Neural cell (in vitro differentiated cells): ENCODE data around the gene KCNMB2. TPM values are rescaled to one million over a fixed set of nuclear protein-coding genes. Genes with fewer than 3 reads are reported as not detected.

Source experiments
- H2AFZ ChIP-seq: fragments of 200-600, 300-800 bp; sonication (generic), shearing (Covaris generic); 2 replicates; pipeline ENCODE4 v1.6.0; 2014; ENCODE audit warnings: low read depth, mild to moderate bottlenecking, antibody characterized with exemption, low read length, moderate library complexity
- H3F3A ChIP-seq: fragments of 200-600 bp; shearing (Covaris generic); 2 replicates; pipeline ENCODE4 v1.6.1; 2016; ENCODE audit warnings: mild to moderate bottlenecking, moderate library complexity, mixed read lengths, antibody characterized with exemption, low read length; ENCODE audit not compliant: insufficient read depth, poor library complexity, severe bottlenecking
- H3K27ac ChIP-seq: fragments of 200-600, 300-800 bp; sonication (generic), shearing (Covaris generic); 2 replicates; pipeline ENCODE4 v1.5.1; 2014; ENCODE audit warnings: mild to moderate bottlenecking, low read length, moderate library complexity
- H3K27me3 ChIP-seq: fragments of 300-800, 200-600 bp; sonication (generic), shearing (Covaris generic); 2 replicates; pipeline ENCODE4 v1.6.0; 2014; ENCODE audit warnings: mild to moderate bottlenecking, low read depth, low read length, moderate library complexity; ENCODE audit not compliant: insufficient read depth
- H3K36me3 ChIP-seq: fragments of 300-800, 200-600 bp; sonication (generic), shearing (Covaris generic); 2 replicates; pipeline ENCODE4 v1.5.1; 2014; ENCODE audit warnings: mild to moderate bottlenecking, antibody characterized with exemption, low read length, moderate library complexity; ENCODE audit not compliant: insufficient read depth
- H3K4me2 ChIP-seq: fragments of 300-800, 200-600 bp; sonication (generic), shearing (Covaris generic); 2 replicates; pipeline ENCODE4 v1.6.0; 2014; ENCODE audit warnings: mild to moderate bottlenecking, low read length
- H3K4me3 ChIP-seq: fragments of 300-800, 200-600 bp; sonication (generic), shearing (Covaris generic); 2 replicates; pipeline ENCODE4 v1.5.1; 2014; ENCODE audit warnings: mild to moderate bottlenecking, low read length, moderate library complexity
- H3K79me2 ChIP-seq: fragments of 200-600 bp; shearing (Covaris generic); replicated peaks from 2 replicates; pipeline ENCODE4 v1.6.0; 2014; ENCODE audit warnings: mild to moderate bottlenecking, low read length, moderate library complexity; ENCODE audit not compliant: insufficient read depth
- H3K9ac ChIP-seq: fragments of 300-800, 200-600 bp; sonication (generic), shearing (Covaris generic); 2 replicates; pipeline ENCODE4 v1.6.1; 2016; ENCODE audit warnings: mild to moderate bottlenecking, low read length, mixed read lengths
- H3K9me2 ChIP-seq: fragments of 200-600 bp; shearing (Covaris generic); 2 replicates; pipeline ENCODE4 v1.6.1; 2016; ENCODE audit warnings: mild to moderate bottlenecking, low read length, mixed read lengths; ENCODE audit not compliant: insufficient read depth
- H3K9me3 ChIP-seq: fragments of 200-600, 300-800 bp; sonication (generic), shearing (Covaris generic); 2 replicates; pipeline ENCODE4 v1.6.1; 2016; ENCODE audit warnings: mild to moderate bottlenecking, mixed run types, low read length, moderate library complexity, mixed read lengths
- H4K20me1 ChIP-seq: fragments of 200-600 bp; shearing (Covaris generic); 2 replicates; pipeline ENCODE4 v1.6.1; 2016; ENCODE audit warnings: mild to moderate bottlenecking, mixed run types; ENCODE audit not compliant: insufficient read depth
- EP300 ChIP-seq: fragments of 450-650 bp; conservative IDR thresholded peaks from 2 replicates; pipeline ENCODE4 v1.6.1; 2014; ENCODE audit warnings: antibody characterized with exemption, mild to moderate bottlenecking, moderate library complexity; ENCODE audit not compliant: poor library complexity, severe bottlenecking
- EZH2 ChIP-seq: fragments of 200-600, 300-800 bp; shearing (Covaris generic), sonication (generic); IDR thresholded peaks from 2 replicates; pipeline ENCODE4 v1.6.1; 2014; ENCODE audit warnings: antibody characterized with exemption, low read length, borderline replicate concordance, mild to moderate bottlenecking; ENCODE audit not compliant: insufficient read depth, poor library complexity, severe bottlenecking
- MXI1 ChIP-seq: fragments of 450-650 bp; conservative IDR thresholded peaks from 2 replicates; pipeline ENCODE4 v1.6.1; 2014; ENCODE audit warnings: antibody characterized with exemption, mild to moderate bottlenecking; ENCODE audit not compliant: poor library complexity, severe bottlenecking
- POLR2AphosphoS5 ChIP-seq: IDR thresholded peaks from 2 replicates; pipeline ENCODE4 v1.6.1; 2012
- RAD21 ChIP-seq: fragments of 450-650 bp; conservative IDR thresholded peaks from 2 replicates; pipeline ENCODE4 v1.6.1; 2014; ENCODE audit warnings: antibody characterized with exemption, mild to moderate bottlenecking, moderate library complexity
- SMC3 ChIP-seq: fragments of 450-650 bp; conservative IDR thresholded peaks from 2 replicates; pipeline ENCODE4 v1.6.1; 2014; ENCODE audit warnings: antibody characterized with exemption, mild to moderate bottlenecking, moderate library complexity; ENCODE audit not compliant: poor library complexity
- TAF1 ChIP-seq: IDR thresholded peaks from 2 replicates; pipeline ENCODE4 v1.6.1; 2012; ENCODE audit warnings: low read depth
- polyA plus RNA-seq: library from polyadenylated mRNA; depleted of rRNA; stranded (reverse); fragments of >200 nt; gene quantifications from 2 replicates; pipeline ENCODE4 v1.2.3, GENCODE V29; 2014
- TF ChIP-seq, protein P1 (sequence below): IDR thresholded peaks from 2 replicates; pipeline ENCODE4 v1.6.1; 2012; ENCODE audit warnings: borderline replicate concordance
- TF ChIP-seq, protein P2 (sequence below): fragments of 450-650 bp; IDR thresholded peaks from 2 replicates; pipeline ENCODE4 v1.5.1; 2014; ENCODE audit warnings: antibody characterized with exemption, mild to moderate bottlenecking, moderate library complexity; ENCODE audit not compliant: poor library complexity, severe bottlenecking

Gene KCNMB2
- polyA plus RNA-seq, 1 donor from 2014 or later, result 0.93 TPM

GRCh38 chr3:178718995-178719635, 182.9 kb downstream of the KCNMB2 start:
- Histone ChIP-seq H3K79me2 (no peaks in the 10 kb centered on the region), H3K9ac (no peak overlapping the region), H3K27me3 (no peaks in the 10 kb centered on the region), H3K36me3 (no peaks in the 10 kb centered on the region), H4K20me1 (no peaks in the 10 kb centered on the region), H3K9me2 (no peaks in the 10 kb centered on the region), H3K4me2 (no peak overlapping the region), H3F3A (no peaks in the 10 kb centered on the region), H3K9me3 (no peaks in the 10 kb centered on the region), H3K27ac (no peak overlapping the region), H2AFZ (no peak overlapping the region), H3K4me3 (no peak overlapping the region)
- TF ChIP-seq EZH2 (no peak), EP300 (no peak), POLR2AphosphoS5 (no peak), MXI1 (no peak)

- Histone ChIP-seq H3K4me2 (no peak overlapping the region), H3K4me3 (no peak overlapping the region), H3K9ac (no peak overlapping the region), H4K20me1 (no peaks in the 10 kb centered on the region), H3F3A (no peaks in the 10 kb centered on the region), H3K27ac (no peak overlapping the region), H3K9me2 (no peaks in the 10 kb centered on the region), H3K9me3 (no peaks in the 10 kb centered on the region), H3K27me3 (no peaks in the 10 kb centered on the region), H2AFZ (no peak overlapping the region), H3K79me2 (no peaks in the 10 kb centered on the region), H3K36me3 (no peaks in the 10 kb centered on the region)
- TF ChIP-seq MXI1, result no peak
- no peak for TF ChIP-seq EZH2
- no peak for TF ChIP-seq SMC3
Measured at GRCh38 chr3:178732824-178733223, 196.6 kb downstream of the KCNMB2 start.

GRCh38 chr3:178735032-178735674, 198.9 kb downstream of the KCNMB2 start:
- Histone ChIP-seq H3K27ac (no peak overlapping the region), H3K9me2 (no peaks in the 10 kb centered on the region), H3K27me3 (no peaks in the 10 kb centered on the region), H3K4me3 (no peak overlapping the region), H3K79me2 (no peaks in the 10 kb centered on the region), H3K36me3 (no peaks in the 10 kb centered on the region), H3K9ac (no peak overlapping the region), H4K20me1 (no peaks in the 10 kb centered on the region), H3K4me2 (no peak overlapping the region), H3K9me3 (no peaks in the 10 kb centered on the region), H3F3A (no peaks in the 10 kb centered on the region), H2AFZ (no peak overlapping the region)
- TF ChIP-seq POLR2AphosphoS5 (no peak), EP300 (no peak), SMC3 (no peak), EZH2 (no peak), RAD21 (no peak), TAF1 (no peak), MXI1 (no peak)
- TF ChIP-seq, protein P1, sequence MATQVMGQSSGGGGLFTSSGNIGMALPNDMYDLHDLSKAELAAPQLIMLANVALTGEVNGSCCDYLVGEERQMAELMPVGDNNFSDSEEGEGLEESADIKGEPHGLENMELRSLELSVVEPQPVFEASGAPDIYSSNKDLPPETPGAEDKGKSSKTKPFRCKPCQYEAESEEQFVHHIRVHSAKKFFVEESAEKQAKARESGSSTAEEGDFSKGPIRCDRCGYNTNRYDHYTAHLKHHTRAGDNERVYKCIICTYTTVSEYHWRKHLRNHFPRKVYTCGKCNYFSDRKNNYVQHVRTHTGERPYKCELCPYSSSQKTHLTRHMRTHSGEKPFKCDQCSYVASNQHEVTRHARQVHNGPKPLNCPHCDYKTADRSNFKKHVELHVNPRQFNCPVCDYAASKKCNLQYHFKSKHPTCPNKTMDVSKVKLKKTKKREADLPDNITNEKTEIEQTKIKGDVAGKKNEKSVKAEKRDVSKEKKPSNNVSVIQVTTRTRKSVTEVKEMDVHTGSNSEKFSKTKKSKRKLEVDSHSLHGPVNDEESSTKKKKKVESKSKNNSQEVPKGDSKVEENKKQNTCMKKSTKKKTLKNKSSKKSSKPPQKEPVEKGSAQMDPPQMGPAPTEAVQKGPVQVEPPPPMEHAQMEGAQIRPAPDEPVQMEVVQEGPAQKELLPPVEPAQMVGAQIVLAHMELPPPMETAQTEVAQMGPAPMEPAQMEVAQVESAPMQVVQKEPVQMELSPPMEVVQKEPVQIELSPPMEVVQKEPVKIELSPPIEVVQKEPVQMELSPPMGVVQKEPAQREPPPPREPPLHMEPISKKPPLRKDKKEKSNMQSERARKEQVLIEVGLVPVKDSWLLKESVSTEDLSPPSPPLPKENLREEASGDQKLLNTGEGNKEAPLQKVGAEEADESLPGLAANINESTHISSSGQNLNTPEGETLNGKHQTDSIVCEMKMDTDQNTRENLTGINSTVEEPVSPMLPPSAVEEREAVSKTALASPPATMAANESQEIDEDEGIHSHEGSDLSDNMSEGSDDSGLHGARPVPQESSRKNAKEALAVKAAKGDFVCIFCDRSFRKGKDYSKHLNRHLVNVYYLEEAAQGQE, result no peak
- TF ChIP-seq, protein P2, sequence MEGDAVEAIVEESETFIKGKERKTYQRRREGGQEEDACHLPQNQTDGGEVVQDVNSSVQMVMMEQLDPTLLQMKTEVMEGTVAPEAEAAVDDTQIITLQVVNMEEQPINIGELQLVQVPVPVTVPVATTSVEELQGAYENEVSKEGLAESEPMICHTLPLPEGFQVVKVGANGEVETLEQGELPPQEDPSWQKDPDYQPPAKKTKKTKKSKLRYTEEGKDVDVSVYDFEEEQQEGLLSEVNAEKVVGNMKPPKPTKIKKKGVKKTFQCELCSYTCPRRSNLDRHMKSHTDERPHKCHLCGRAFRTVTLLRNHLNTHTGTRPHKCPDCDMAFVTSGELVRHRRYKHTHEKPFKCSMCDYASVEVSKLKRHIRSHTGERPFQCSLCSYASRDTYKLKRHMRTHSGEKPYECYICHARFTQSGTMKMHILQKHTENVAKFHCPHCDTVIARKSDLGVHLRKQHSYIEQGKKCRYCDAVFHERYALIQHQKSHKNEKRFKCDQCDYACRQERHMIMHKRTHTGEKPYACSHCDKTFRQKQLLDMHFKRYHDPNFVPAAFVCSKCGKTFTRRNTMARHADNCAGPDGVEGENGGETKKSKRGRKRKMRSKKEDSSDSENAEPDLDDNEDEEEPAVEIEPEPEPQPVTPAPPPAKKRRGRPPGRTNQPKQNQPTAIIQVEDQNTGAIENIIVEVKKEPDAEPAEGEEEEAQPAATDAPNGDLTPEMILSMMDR, result no peak
